Fibroblast of skin of right quadriceps (primary cell): ENCODE results near the gene SLC5A7.

Experiments used
- DNase-seq: peaks from one replicate; pipeline ENCODE4 v3.0.0-alpha.2; 2013

Gene SLC5A7

DNA sequence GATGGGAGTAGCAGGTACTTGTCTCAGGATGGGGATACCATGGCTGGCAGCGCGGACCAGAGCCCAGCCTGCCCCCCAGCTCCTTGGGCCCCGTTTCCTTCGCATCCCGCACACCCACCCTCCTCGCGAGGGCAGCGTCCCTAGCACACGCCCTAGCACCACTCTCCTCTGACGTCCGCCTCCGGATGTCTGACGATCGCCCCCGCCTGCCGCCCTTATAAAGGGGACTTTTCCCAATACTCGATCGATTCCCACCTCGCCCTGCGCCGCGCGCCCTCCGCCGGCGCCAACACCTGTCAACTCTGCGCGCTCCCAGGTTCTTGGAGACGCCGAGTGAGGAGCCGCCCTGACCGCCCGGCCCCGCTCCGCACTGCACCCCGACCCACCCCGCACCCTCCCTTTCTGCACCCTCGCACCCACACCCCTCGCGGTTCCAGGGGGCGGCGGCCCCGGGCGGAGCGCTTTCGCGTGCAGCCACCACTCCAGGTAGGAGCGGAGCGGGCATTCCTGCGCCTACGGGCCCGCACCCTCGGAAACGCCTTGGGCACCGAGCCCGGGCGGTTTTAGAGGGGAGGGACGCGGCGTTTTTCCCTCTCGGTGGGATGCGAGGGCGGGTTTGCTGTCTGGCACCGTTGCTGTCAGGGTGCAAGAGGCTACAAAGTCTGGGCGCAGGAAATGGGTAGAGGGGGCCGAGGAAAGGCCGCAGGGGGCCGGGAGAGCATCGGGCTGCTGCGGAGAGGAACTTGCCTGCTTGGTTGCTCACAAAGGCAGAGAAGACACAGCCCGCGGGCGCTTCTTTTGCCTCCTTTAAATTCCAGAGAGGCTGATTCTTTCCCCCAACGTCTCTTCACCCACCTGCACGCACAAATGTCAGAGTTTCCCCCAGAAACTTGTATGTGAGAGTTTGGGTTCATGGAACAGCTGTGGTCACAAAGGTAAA lies at the start of gene SLC5A7:
Gene SLC5A7, plus strand, starts transcription at position 247 of the 940 bp plus-strand sequence. CDS start 1,632 bp downstream, outside the sequence.
- no peak for DNase-seq

DNA sequence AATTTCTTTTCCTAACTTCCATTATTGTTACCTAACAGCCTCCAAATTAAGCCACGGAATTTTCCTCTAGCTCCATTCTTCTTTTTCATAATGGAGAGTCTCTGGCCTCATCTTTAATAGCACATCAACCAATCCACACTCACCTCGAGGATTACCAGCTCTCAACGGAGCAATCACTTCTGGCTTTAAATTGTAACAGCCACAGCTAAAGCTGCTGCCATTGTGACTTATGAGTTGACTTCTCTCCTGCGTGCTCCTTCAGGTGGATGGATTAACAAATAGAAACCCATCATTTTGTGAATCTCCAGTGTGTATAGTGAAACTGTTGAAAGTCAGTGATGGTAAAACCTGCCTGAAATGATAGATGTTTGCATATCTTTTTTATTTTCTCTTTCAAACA lies 24.9 kb upstream of the SLC5A7 start:
- no peak for DNase-seq

DNA sequence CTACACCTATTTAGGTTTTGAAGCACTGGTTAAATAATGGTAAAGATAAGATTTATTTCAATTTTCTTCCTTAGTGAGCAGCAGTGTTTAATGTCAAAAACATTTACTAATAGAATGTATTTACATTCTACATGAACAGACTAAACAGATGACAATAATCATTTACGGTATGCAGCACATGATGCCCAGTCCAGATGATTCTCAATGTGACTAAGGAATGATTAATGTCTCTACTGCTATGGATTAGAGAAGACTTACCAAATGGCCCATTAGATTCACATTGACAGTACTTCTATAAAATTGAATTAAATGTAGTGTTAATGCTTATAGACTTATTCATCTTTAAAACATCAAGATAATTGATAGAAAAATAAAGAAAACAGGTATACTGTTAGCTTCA lies 22.1 kb upstream of the SLC5A7 start:
- DNase-seq = no peak

DNA sequence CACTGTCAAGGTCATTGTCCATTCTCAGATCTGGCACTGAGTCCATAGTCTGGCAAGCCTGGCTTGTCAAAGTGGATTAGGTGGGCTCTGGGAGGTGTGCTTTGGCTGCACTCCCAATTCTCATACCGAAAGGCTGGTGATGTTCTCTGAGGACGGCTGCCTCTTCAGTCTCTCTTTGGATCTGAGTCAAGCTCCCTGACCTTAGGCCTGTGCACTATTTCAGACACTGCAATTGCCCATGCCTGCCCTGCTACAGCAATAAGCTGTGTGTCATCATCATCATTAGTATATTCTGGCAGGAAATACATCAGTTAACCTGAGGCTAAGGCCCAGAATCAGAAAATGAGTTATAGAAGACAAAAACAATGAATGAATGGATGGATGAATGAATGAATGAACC lies 1.6 kb upstream of the SLC5A7 start:
- DNase-seq = no peak

DNA sequence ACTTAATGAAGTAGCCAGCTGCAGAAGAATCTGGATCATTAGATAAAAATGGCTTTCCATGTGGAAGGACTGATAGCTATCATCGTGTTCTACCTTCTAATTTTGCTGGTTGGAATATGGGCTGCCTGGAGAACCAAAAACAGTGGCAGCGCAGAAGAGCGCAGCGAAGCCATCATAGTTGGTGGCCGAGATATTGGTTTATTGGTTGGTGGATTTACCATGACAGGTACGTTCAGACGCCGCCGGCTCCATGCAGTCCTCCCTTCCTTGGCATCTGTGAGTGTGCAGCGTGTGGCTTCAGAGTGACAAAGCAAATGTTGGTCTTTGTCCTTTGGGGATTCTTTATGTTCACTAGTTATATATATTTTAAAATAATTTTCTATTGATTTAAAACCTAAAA lies 1.8 kb downstream of the SLC5A7 start:
- no peak for DNase-seq

DNA sequence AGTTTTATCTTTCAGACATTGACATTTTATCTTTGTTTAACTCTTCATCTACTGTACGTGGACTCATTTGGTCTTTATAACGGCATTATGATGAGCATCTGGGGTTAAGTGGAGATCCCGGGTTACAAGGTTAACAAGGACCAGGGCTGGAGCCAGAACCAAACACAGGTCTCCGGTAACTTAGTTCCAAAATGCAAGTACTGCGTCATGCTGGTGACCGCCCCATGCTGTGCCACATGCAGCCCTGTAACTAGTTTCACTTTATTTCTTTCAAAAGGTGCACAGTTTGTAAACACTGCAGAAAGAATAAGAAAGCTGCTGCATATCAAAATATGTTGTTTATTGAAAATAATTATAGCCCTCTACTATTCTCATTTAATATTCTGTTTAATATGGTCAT lies 3.1 kb downstream of the SLC5A7 start:
- no peak for DNase-seq

DNA sequence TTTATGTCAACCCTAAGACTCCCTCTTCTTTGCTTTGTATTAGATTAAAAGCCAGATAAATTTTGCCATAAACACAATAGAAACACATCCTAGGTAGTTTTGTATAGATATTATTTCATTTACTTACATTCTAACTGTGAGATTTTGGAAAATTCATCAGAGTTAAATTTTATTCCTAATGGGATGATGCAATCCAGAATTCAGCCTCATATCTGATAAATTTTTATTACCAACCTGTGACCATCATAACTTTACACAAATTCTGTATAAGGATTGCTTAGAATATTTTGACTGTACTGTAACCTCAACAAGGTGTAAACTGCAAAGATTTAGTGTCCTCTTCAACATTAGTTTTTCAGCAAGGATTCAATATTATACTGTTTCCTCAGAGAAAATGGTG lies 4.4 kb downstream of the SLC5A7 start:
- DNase-seq = no peak

DNA sequence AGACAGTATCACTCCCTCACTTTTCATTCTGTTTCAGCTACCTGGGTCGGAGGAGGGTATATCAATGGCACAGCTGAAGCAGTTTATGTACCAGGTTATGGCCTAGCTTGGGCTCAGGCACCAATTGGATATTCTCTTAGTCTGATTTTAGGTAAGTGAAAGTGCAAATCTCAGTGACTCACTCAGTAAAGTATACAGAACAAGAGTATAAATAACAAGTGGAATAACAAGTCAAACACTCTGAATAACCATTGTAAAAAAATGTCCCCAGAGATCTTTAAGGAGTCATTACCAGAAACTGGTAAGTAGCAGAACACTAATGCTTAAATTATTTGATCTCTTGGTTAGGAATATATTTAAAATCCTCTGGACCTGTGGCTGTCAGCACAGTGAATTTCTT lies 5.7 kb downstream of the SLC5A7 start:
- DNase-seq = peak; percentile 1

DNA sequence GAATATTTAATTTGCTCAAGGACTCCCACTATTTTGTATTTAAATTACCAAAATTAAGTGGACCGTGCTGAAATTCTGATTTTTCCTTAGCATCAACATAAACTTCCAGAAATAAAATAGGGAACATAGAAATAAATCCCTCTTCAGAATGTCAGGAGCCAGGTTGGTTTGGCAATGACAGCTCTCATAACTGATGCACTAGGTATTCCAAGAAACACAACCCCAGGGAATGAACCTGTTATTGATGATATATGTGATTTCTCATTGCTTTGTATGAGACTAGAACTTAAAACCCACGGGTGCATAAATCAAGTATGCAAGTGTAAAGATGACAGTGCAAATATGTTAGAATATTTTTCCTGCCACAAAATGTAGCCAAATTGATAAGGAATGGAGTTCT lies 12.8 kb downstream of the SLC5A7 start:
- DNase-seq = no peak

DNA sequence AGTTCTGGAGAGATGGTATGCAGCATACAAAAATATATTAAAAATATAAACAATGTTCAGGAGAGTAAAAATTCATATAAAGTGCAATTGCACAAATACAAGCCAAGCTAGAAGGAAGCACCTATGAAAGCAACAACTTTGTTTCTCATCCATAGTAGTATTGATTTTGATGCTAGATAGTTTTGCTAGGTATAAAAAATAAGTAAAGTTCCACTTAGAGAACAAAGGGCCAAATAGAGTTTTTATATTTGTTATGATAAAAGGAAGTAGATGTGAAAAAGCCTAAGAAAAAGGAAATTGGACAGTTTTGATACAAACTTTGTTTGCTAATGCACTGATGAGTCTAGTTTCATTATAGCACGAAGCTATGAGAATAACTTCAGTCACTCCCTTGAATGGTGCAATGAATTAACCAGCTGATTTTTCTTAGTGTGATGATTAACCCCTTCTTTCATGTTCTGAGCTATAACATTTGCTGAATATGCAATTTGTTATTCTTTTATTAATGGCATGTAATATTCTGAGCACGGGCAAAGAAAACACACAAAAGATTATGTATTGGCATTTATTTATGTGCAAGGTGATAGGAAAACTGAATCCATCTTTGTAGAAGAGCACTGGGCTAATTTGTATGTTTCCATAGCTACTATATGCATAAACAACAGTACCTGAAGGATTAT lies 24.7 kb downstream of the SLC5A7 start:
- no peak for DNase-seq

DNA sequence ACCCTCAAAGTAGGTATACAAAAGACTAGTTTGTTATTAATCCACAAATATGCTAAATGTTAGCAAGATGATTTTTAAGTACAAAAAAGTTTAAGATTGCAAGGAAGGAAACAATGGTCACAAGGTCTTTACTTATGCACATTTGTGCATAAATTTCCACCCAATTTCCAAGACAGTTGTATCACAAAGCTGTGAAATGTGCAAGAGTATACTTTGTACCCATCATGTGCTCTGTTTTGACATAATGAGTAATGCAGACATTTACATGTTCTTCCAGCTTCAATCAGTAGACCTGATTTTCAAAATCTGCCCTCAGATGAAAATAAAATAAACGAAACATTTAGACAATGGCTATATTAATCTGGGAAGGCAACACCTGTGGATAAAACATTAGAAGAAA lies 27.0 kb downstream of the SLC5A7 start:
- no peak for DNase-seq

DNA sequence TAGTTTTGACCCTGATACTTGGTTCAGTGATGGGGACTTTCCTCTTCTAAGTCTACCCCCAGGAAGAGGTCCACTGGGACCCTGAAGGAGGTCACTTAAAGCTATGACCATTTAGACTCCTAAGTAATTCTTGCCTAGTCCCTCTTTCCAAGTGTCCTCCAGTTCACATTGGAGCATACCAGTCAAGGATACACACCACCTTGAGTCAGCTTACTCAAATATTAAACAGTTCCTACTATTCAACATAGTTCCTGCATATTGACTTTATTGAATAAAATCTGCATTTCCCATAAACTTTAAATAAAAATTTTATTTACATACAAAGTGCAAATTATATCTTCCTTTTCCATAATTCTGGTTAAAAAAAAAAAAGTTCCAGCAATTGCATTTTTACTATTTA lies 36.3 kb downstream of the SLC5A7 start:
- DNase-seq = no peak

DNA sequence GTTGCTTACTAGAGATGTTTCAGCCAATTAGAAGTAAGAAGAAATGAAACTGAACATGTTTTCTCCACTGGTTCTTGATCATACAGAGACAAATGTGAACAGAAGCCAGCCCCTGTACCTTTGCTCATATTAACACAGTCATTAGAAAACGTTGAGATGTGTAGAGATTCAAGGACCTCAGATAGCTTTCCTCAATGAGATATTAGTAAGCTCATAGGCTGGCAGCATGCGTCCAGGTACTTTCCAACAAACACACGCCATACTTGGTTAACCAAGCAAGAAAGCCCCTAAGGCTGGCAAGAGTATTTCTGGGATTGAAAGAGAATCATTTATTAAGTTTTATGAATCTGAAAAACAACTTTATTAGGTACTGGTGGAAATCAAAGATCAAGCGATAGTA lies 37.5 kb downstream of the SLC5A7 start:
- DNase-seq = no peak

DNA sequence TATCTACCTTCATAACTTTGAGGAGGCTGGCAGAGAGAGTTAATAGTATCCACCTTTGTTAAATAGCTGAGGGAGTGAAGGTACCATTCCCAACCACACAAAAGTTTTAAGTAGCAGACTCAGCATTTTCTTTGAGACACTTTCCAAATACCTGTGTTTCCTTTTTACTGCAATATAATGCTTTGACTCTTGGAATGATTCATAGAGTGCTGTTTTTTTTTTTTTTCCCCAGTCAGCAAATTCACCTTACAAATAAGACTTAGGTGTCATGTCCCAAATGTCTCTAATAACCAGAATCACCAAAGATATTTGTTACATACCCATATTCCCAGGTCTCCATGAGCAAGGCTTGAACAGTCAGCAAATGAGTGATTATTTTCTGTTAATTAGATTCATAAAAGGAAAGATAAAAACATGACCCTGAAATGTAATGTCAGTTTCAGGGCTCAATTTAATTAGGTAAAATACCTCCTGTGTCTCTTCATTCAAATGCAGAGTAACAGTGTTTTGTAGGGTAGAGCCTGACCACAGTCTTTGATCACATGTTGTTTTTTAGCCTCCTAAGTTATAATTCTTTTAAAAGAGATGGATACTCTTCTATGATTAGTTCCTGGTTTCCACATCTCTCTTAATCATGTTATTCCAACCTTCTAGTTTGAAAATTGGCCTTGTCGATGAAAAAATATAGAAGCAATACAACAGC lies 39.9 kb downstream of the SLC5A7 start:
- DNase-seq = no peak

DNA sequence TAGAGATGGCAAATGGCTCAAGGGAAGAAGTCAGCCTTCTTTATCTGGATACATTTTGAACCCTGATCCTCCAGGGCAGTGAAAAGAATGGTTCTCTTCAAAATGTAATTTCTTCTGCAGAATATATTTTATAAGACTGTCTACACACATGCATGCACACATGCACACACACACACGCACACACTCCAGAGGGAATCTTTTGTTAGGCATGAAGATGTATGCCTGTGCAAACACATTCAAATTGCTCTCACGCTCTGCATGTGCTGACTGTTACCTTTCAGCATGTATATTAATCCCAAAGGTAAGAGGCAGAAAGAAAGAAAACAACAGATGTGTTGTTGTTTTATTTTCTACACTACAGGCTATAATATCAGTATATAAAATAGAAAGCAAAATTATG lies 43.2 kb downstream of the SLC5A7 start:
- DNase-seq = no peak

DNA sequence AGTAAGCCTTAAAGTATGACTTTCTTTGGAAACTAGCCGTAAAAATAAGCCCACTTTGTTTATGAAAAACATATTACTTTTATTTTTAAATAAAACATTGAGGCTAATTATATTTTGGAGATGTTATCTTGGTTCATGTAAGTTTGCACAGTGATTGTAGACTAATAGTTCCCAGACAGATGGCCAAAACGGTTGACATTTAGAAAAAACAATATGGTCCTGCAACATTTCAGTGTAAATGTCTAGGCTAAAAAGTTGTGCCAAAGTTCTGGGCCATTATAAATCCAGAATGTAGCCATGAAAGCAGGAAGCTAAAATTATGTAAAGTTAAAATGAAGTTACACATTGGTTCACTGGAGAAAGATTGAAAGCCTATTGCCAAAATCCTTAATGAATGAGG lies 43.6 kb downstream of the SLC5A7 start:
- no peak for DNase-seq

DNA sequence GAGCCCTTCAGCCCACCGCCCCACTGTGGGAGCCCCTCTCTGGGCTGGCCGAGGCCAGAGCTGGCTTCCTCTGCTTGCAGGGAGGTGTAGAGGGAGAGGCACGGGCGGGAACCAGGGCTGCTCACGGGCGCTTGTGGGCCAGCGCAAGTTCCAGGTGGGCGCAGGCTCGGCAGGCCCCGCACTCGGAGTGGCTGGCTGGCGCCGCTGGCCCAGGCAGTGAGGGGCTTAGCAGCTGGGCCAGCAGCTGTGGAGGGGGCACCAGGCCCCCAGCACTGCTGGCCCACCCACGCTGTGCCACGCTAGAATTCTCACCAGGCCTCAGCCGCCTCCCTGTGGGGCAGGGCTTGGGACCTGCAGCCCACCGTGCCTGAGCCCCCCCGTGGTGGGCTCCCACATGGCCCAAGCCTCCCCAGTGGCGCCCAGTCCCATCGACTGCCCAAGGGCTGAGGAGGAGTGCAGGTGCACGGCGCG lies 45.2 kb downstream of the SLC5A7 start:
- DNase-seq = no peak

DNA sequence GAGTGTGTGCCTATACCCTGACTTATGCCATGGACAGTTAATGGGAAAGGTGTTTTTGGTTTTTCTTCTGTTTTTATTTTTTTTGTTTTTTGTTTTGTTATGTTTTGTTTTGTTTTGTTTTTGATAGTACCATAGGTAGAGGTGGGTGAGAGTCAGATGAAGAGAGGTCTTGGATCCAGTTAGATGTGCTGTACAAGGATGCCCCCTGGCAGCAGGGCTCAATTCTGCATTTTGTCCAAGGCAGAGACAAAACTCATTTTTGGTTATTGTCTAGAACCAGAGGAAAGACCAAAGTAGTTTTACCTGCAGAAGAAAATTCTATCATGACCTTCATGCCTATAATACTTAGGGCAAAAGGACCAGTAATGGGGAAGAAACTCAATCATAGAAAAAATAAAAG lies 48.5 kb downstream of the SLC5A7 start:
- DNase-seq = no peak

DNA sequence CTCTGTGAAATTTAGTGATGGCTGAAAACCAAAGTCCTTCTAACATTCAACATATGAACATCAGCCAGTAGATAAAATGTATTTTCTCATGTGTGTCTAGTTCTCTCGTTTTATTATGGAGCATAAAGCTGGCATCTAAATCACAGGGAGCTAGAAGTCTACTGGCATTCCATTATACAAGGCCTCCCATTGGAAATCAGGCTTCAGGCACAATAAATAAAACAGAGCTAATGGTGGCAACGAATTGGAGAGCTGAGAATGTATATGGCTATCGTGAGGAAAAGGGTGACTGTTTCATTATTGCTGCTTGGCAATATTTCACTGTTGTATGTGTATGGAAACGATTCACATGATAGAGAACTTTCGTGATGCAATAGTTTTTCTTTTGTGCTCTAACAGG lies 62.4 kb downstream of the SLC5A7 start:
- no peak for DNase-seq

DNA sequence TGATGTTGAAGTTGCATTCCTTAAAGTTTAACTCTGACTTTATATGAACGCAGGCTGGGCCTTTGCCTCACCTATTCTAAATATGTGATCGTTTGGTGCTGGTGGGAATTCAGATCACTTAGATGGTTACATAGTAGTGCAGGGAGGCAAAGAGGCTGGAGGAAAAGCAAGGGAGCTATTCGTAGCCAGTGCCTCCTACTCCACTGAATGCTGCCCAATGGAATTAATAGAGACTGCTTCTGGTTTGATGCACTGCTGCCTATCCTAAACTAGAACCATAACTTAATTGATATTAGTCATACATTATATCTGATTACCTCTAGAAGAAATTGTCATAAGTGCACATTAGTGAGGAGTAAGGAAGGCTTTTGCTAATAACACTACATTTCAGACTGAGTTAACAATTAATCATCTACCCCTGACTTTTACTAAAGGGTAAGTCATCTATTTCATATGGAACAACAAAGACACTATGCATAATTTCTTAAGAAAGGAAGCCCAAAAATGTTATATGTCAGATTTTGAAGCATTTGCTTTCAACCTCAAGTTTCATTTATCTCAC lies 72.3 kb downstream of the SLC5A7 start:
- DNase-seq = no peak

DNA sequence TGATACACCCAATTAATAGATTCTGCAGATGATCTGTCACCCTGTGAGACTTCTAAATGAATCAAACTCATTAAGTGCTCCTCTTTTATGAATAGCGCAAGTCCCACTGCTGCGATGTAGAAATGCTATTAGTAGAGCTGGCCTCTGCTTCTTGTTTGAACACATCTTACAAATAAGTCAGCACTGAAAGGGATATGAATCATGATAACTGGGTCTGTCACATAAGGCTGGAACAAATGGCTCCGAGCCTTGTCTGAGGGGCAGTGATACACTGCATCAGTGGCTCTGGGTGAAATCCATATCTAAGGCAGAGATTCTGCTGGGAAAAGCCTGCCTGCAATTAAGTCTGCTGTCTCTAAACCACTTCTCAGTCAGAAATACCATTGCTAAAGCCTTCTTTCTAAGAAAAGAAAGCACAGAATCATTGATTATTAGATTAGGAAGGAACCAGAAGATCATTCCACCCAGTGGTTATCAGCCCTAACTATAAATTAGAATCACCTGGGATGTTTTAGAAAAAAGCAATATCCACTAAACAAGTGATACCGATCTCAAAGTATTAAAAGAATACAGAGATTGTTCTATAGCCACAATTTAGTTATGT lies 75.2 kb downstream of the SLC5A7 start:
- no peak for DNase-seq
